GM23338 (cell line): ENCODE data around the gene MTOR. TPM values are rescaled to one million over a fixed set of nuclear protein-coding genes. Genes with fewer than 3 reads are reported as not detected.
A peak's percentile ranks its signal among the peaks of the same experiment; 100 is the strongest.

Experiments
- ATAC-seq: fragments of 200-7000 bp; cut with Tn5 transposase; 3 replicates; pipeline ENCODE4 v1.9.1; 2020
- DNase-seq: peaks from one replicate; pipeline ENCODE4 v3.0.0-alpha.2; 2015; ENCODE audit warnings: low spot score
- H2AFZ ChIP-seq: fragments of 200-600 bp; sonication (generic); 2 replicates; pipeline ENCODE4 v1.8.0; 2016; ENCODE audit warnings: antibody characterized with exemption, mild to moderate bottlenecking, moderate library complexity
- H3F3A ChIP-seq: fragments of 200-600 bp; sonication (generic); replicated peaks from 2 replicates; pipeline ENCODE4 v1.8.0; 2017; ENCODE audit warnings: antibody characterized with exemption, mixed run types, low read depth
- H3K27ac ChIP-seq: fragments of 200-600 bp; sonication (generic); 2 replicates; pipeline ENCODE4 v1.6.1; 2016; ENCODE audit warnings: low read depth
- H3K27me3 ChIP-seq: fragments of 200-600 bp; sonication (generic); 2 replicates; pipeline ENCODE4 v1.8.0; 2016; ENCODE audit warnings: mild to moderate bottlenecking, mixed run types, moderate library complexity; ENCODE audit not compliant: insufficient read depth
- H3K36me3 ChIP-seq: fragments of 200-600 bp; sonication (generic); 2 replicates; pipeline ENCODE4 v1.8.0; 2016; ENCODE audit warnings: mild to moderate bottlenecking; ENCODE audit not compliant: insufficient read depth
- H3K4me1 ChIP-seq: fragments of 200-600 bp; sonication (generic); 2 replicates; pipeline ENCODE4 v1.8.0; 2016; ENCODE audit warnings: mild to moderate bottlenecking, moderate library complexity; ENCODE audit not compliant: insufficient read depth
- H3K4me2 ChIP-seq: fragments of 200-600 bp; sonication (generic); 2 replicates; pipeline ENCODE4 v1.7.1; 2017; ENCODE audit warnings: mixed run types
- H3K4me3 ChIP-seq: fragments of 200-600 bp; sonication (generic); 2 replicates; pipeline ENCODE4 v1.6.1; 2016; ENCODE audit warnings: mixed run types
- H3K79me2 ChIP-seq: fragments of 200-600 bp; sonication (generic); replicated peaks from 2 replicates; pipeline ENCODE4 v1.8.0; 2017; ENCODE audit warnings: mild to moderate bottlenecking; ENCODE audit not compliant: insufficient read depth
- H3K9me2 ChIP-seq: fragments of 200-600 bp; sonication (generic); 2 replicates; pipeline ENCODE4 v1.8.0; 2017; ENCODE audit not compliant: insufficient read depth
- H4K20me1 ChIP-seq: fragments of 200-600 bp; sonication (generic); replicated peaks from 2 replicates; pipeline ENCODE4 v1.8.0; 2017; ENCODE audit warnings: mild to moderate bottlenecking; ENCODE audit not compliant: insufficient read depth
- H3K27ac Mint-ChIP-seq: 2 replicates; pipeline ENCODE4 v1.8.0; 2020; ENCODE audit warnings: inconsistent platforms, mild to moderate bottlenecking, moderate library complexity, mixed read lengths
- H3K27me3 Mint-ChIP-seq: 3 replicates; pipeline ENCODE4 v1.8.0; 2022; ENCODE audit warnings: low read depth, mild to moderate bottlenecking, moderate library complexity, mixed read lengths, inconsistent platforms; ENCODE audit not compliant: insufficient read depth, poor library complexity
- H3K36me3 Mint-ChIP-seq: 3 replicates; pipeline ENCODE4 v1.8.0; 2021; ENCODE audit warnings: low read depth, mild to moderate bottlenecking, inconsistent platforms, moderate library complexity, mixed read lengths
- H3K4me1 Mint-ChIP-seq: 3 replicates; pipeline ENCODE4 v1.8.0; 2020; ENCODE audit warnings: mild to moderate bottlenecking, inconsistent platforms, mixed read lengths
- H3K4me3 Mint-ChIP-seq: 3 replicates; pipeline ENCODE4 v1.8.0; 2021; ENCODE audit warnings: moderate library complexity, mild to moderate bottlenecking, inconsistent platforms, mixed read lengths
- H3K9me3 Mint-ChIP-seq: 3 replicates; pipeline ENCODE4 v1.8.0; 2020; ENCODE audit warnings: moderate library complexity, mild to moderate bottlenecking, inconsistent platforms, mixed read lengths
- CREB1 ChIP-seq: fragments of 250-450 bp; sonication (Bioruptor Pico); IDR thresholded peaks from 2 replicates; pipeline ENCODE4 v1.5.0; 2020; ENCODE audit warnings: low read depth, mild to moderate bottlenecking, moderate library complexity
- ETS1 ChIP-seq: IDR thresholded peaks from 2 replicates; pipeline ENCODE4 v1.6.1; 2016; ENCODE audit warnings: antibody characterized with exemption
- EZH2 ChIP-seq: fragments of 200-600 bp; sonication (generic); IDR thresholded peaks from one replicate; pipeline ENCODE4 v1.8.0; 2017; ENCODE audit warnings: antibody characterized with exemption, mild to moderate bottlenecking, low read depth; ENCODE audit not compliant: unreplicated experiment
- EZH2phosphoT487 ChIP-seq: fragments of 200-600 bp; sonication (generic); IDR thresholded peaks from one replicate; pipeline ENCODE4 v1.8.1; 2018; ENCODE audit warnings: antibody characterized with exemption; ENCODE audit not compliant: unreplicated experiment
- JUNB ChIP-seq: IDR thresholded peaks from one replicate; pipeline ENCODE4 v1.6.1; 2016; ENCODE audit warnings: antibody characterized with exemption; ENCODE audit not compliant: unreplicated experiment
- REST ChIP-seq: IDR thresholded peaks from one replicate; pipeline ENCODE4 v1.6.1; 2018; ENCODE audit warnings: antibody characterized with exemption; ENCODE audit not compliant: unreplicated experiment
- STAT1 ChIP-seq: IDR thresholded peaks from one replicate; pipeline ENCODE4 v1.6.1; 2016; ENCODE audit warnings: antibody characterized with exemption; ENCODE audit not compliant: unreplicated experiment
- ZNF114 ChIP-seq: fragments of 250-450 bp; sonication (Bioruptor Pico); IDR thresholded peaks from 2 replicates; pipeline ENCODE4 v1.5.0; 2020; ENCODE audit warnings: mild to moderate bottlenecking, moderate library complexity
- ZNF331 ChIP-seq: fragments of 250-450 bp; sonication (Bioruptor Pico); IDR thresholded peaks from 2 replicates; pipeline ENCODE4 v1.5.0; 2020; ENCODE audit warnings: low read depth, mild to moderate bottlenecking, moderate library complexity
- ZNF462 ChIP-seq: fragments of 250-450 bp; sonication (Bioruptor Pico); IDR thresholded peaks from 2 replicates; pipeline ENCODE4 v1.5.0; 2020; ENCODE audit warnings: mild to moderate bottlenecking, moderate library complexity
- polyA plus RNA-seq: library from polyadenylated mRNA; unstranded; fragments of >200 nt; fragmentation: Nextera tagmentation; extraction: Ambion mirVana; gene quantifications from 2 replicates; pipeline ENCODE4 v1.2.1, GENCODE V29; 2016
- total RNA-seq: library from RNA; depleted of rRNA; stranded (reverse); fragments of >200 nt; shearing (Covaris generic); gene quantifications from 2 replicates; pipeline ENCODE4 v1.2.3, GENCODE V29; 2014

The MTOR gene
- total and polyA plus RNA-seq, 2 experiments from 2014 or later, result 22.8 to 98.0 TPM

- Histone ChIP-seq H3F3A (no peaks in the 10 kb centered on the region), H3K27ac (no peak overlapping the region), H3K9me2 (no peaks in the 10 kb centered on the region), H3K4me3 (no peak overlapping the region), H3K36me3 (peaks cover 48% of the 10 kb centered on the region), H3K4me1 (no peaks in the 10 kb centered on the region), H4K20me1 (no peaks in the 10 kb centered on the region), H3K4me2 (no peak overlapping the region), H3K27me3 (no peaks in the 10 kb centered on the region), H2AFZ (no peak overlapping the region), H3K79me2 (no peaks in the 10 kb centered on the region)
- peak; percentile 57 for ATAC-seq
- Mint-ChIP-seq H3K27me3 (peaks cover 7% of the 10 kb centered on the region), H3K27ac (no peak overlapping the region), H3K4me1 (no peaks in the 10 kb centered on the region), H3K9me3 (no peaks in the 10 kb centered on the region), H3K36me3 (peaks cover 64% of the 10 kb centered on the region), H3K4me3 (no peak overlapping the region)
- TF ChIP-seq CREB1 (no peak), ZNF114 (CRISPR knock-in tag) (no peak), JUNB (no peak), ETS1 (no peak), ZNF462 (no peak), REST (no peak), STAT1 (no peak), EZH2phosphoT487 (no peak), EZH2 (no peak), ZNF331 (no peak)
- peak; percentile 20 for DNase-seq
These were observed 129.6 kb downstream of the MTOR start for GRCh38 chr1:11132563-11133293.
